ENCODE measurements around the gene MAST4.

DNA sequence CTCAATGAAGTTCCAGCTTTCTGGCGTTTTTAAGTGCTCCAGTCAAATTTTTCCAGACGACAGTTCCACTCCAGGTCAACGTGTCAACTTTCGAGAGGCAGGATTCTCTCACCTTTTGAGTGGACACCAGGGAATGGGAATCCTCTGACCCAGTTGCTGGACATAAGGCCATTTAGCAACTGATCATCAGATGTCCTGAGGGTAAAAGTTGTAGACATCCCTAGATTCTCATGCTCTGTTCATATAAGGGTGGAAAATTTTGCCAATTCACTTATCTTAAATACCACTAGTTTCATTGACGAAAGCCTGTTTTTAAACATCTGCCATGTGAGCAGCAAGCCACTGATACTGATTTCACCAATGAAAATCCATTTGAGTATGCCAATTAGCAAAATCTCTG lies 275.5 kb downstream of the MAST4 start:
- TF ChIP-seq POLR2A (IDR thresholded peaks at IDR 0.05; ENCODE audit: low read depth, low read length) (no peak), MAFK (IDR thresholded peaks at IDR 0.05; ENCODE audit: low read depth, low read length) (no peak), RCOR1 (IDR thresholded peaks at IDR 0.05; ENCODE audit: insufficient replicate concordance, low read length) (no peak), CHD1 (IDR thresholded peaks at IDR 0.05; ENCODE audit: low read depth, low read length) (no peak), BHLHE40 (IDR thresholded peaks at IDR 0.05; ENCODE audit: low read depth, low read length) (no peak), RFX5 (IDR thresholded peaks at IDR 0.05; ENCODE audit: low read depth, low read length) (no peak), SMC3 (IDR thresholded peaks at IDR 0.05; ENCODE audit: low read depth, low read length) (no peak), FOS (IDR thresholded peaks at IDR 0.05; ENCODE audit: low read depth, low read length) (no peak), CEBPB (IDR thresholded peaks at IDR 0.05; ENCODE audit: low read depth, low read length) (no peak), RAD21 (IDR thresholded peaks at IDR 0.05; ENCODE audit: low read length) (no peak)
- TF ChIP-seq, protein P1, sequence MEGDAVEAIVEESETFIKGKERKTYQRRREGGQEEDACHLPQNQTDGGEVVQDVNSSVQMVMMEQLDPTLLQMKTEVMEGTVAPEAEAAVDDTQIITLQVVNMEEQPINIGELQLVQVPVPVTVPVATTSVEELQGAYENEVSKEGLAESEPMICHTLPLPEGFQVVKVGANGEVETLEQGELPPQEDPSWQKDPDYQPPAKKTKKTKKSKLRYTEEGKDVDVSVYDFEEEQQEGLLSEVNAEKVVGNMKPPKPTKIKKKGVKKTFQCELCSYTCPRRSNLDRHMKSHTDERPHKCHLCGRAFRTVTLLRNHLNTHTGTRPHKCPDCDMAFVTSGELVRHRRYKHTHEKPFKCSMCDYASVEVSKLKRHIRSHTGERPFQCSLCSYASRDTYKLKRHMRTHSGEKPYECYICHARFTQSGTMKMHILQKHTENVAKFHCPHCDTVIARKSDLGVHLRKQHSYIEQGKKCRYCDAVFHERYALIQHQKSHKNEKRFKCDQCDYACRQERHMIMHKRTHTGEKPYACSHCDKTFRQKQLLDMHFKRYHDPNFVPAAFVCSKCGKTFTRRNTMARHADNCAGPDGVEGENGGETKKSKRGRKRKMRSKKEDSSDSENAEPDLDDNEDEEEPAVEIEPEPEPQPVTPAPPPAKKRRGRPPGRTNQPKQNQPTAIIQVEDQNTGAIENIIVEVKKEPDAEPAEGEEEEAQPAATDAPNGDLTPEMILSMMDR (conservative IDR thresholded peaks at IDR 0.05; ENCODE audit: low read depth, low read length), result no peak
- TF ChIP-seq, protein P2, sequence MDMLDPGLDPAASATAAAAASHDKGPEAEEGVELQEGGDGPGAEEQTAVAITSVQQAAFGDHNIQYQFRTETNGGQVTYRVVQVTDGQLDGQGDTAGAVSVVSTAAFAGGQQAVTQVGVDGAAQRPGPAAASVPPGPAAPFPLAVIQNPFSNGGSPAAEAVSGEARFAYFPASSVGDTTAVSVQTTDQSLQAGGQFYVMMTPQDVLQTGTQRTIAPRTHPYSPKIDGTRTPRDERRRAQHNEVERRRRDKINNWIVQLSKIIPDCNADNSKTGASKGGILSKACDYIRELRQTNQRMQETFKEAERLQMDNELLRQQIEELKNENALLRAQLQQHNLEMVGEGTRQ (IDR thresholded peaks at IDR 0.05; ENCODE audit: low read depth, low read length), result no peak

Measured in IMR-90 (cell line).